ENCODE results near the gene GTF2I. TPM values are rescaled to one million over a fixed set of nuclear protein-coding genes. Genes with fewer than 3 reads are reported as not detected.

Gene GTF2I
- total and polyA plus RNA-seq, 10 of the 15 experiments (the other 5 are each of a cell fraction or from before 2014, with no cell fraction given), result 6.7 to 172 (median 96.9) TPM

DNA sequence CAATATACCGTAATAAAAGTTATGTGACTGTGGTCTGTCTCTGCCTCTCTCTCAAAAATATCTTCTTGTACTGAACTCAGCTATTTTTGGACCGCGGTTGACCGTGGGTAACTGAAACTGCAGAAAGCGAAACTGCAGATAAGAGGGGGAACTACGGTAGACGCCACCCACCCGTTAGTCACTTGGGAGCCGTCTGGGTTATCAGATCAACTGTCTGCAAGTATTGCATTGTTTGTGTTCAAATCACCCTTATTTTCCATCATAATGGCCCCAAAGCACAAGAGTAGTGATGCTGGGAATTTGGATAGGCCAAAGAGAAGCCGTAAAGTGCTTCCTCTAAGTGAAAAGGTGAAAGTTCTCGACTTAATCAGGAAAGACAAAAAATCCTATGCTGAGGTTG is 7.5 kb upstream of the GTF2I start (continued):
- TF ChIP-seq E4F1 (IDR thresholded peaks at IDR 0.05; ENCODE audit: borderline replicate concordance, partially characterized antibody), result peak; percentile 80
- TF ChIP-seq SKIL (IDR thresholded peaks at IDR 0.05; ENCODE audit: low read depth, poor library complexity, severe bottlenecking), result peak; percentile 97
- peak; percentile 47; the same call in 1 of the 2 replicates for TF ChIP-seq GATAD2B (conservative IDR thresholded peaks at IDR 0.05; ENCODE audit: low read depth)
- TF ChIP-seq MEF2A (IDR thresholded peaks at IDR 0.05; ENCODE audit: insufficient read depth, low read depth, low read length), result peak; percentile 100
- TF ChIP-seq ZBED1 (IDR thresholded peaks at IDR 0.05; ENCODE audit: borderline replicate concordance), result peak; percentile 61; the same call in 1 of the 2 replicates
- peak; percentile 48; the same call in 1 of the 2 replicates for TF ChIP-seq CREB1 (IDR thresholded peaks at IDR 0.05; ENCODE audit: low read depth)
- peak; percentile 31; the same call in 1 of the 2 replicates for TF ChIP-seq MTA2 (IDR thresholded peaks at IDR 0.05; ENCODE audit: low read depth)
- peak; percentile 50; the same call in 1 of the 2 replicates for TF ChIP-seq ATF7 (IDR thresholded peaks at IDR 0.05; ENCODE audit: low read depth)
- TF ChIP-seq ZNF217 (IDR thresholded peaks at IDR 0.05), result 0 out of 2 replicates have a peak, but pooled peaks have one; percentile 18
- TF ChIP-seq YY1 (IDR thresholded peaks at IDR 0.05; ENCODE audit: low read depth, low read length), result 0 out of 2 replicates have a peak, but pooled peaks have one; percentile 27
